HL-60 (cell line): ENCODE measurements around the gene PTP4A2.

Experiments
- DNase-seq, 2 experiments: peaks; one replicate each; pipeline ENCODE4 v3.0.0-alpha.2; 2010 to 2020; ENCODE audit warnings: low read depth in 1 of 2, low spot score in 1 of 2
- H3K27ac ChIP-seq: fragments of 250-450 bp; sonication (Bioruptor Pico); replicated peaks from 2 replicates; pipeline ENCODE4 v1.5.1; 2020; ENCODE audit warnings: mild to moderate bottlenecking, moderate library complexity
- H3K27me3 ChIP-seq: fragments of 250-450 bp; sonication (Bioruptor Pico); 2 replicates; pipeline ENCODE4 v1.5.1; 2021; ENCODE audit warnings: mild to moderate bottlenecking, moderate library complexity; ENCODE audit not compliant: insufficient read depth, poor library complexity, severe bottlenecking
- H3K4me3 ChIP-seq: replicated peaks from 2 replicates; pipeline ENCODE4 v1.5.1; 2011; ENCODE audit warnings: mild to moderate bottlenecking, control low read depth, low read length; ENCODE audit not compliant: insufficient read depth
- CTCF ChIP-seq: IDR thresholded peaks from one replicate; pipeline ENCODE4 v1.5.1; 2011; ENCODE audit warnings: low read length, control low read depth, inconsistent platforms; ENCODE audit not compliant: insufficient read depth
- GABPA ChIP-seq: IDR thresholded peaks from 2 replicates; pipeline ENCODE4 v1.6.1; 2012; ENCODE audit warnings: low read depth
- POLR2AphosphoS5 ChIP-seq: IDR thresholded peaks from 2 replicates; pipeline ENCODE4 v1.6.1; 2012; ENCODE audit warnings: low read depth
- REST ChIP-seq: IDR thresholded peaks from 2 replicates; pipeline ENCODE4 v1.6.1; 2012; ENCODE audit warnings: low read depth; ENCODE audit not compliant: insufficient replicate concordance
- SPI1 ChIP-seq: IDR thresholded peaks from 2 replicates; pipeline ENCODE4 v1.6.1; 2012; ENCODE audit warnings: low read depth, mild to moderate bottlenecking, borderline replicate concordance

Gene PTP4A2

GRCh38 chr1:31957701-31958674 lies 19.8 kb upstream of the PTP4A2 start:
- Histone ChIP-seq H3K27ac (peak overlapping the region; percentile 82), H3K27me3 (no peaks in the 10 kb centered on the region), H3K4me3 (no peak overlapping the region)
- peak; percentile 95 to 96 for DNase-seq
- no peak for TF ChIP-seq GABPA
- peak; percentile 71 for TF ChIP-seq POLR2AphosphoS5
- TF ChIP-seq SPI1, result peak; percentile 64; the same call in 1 of the 2 replicates

DNA sequence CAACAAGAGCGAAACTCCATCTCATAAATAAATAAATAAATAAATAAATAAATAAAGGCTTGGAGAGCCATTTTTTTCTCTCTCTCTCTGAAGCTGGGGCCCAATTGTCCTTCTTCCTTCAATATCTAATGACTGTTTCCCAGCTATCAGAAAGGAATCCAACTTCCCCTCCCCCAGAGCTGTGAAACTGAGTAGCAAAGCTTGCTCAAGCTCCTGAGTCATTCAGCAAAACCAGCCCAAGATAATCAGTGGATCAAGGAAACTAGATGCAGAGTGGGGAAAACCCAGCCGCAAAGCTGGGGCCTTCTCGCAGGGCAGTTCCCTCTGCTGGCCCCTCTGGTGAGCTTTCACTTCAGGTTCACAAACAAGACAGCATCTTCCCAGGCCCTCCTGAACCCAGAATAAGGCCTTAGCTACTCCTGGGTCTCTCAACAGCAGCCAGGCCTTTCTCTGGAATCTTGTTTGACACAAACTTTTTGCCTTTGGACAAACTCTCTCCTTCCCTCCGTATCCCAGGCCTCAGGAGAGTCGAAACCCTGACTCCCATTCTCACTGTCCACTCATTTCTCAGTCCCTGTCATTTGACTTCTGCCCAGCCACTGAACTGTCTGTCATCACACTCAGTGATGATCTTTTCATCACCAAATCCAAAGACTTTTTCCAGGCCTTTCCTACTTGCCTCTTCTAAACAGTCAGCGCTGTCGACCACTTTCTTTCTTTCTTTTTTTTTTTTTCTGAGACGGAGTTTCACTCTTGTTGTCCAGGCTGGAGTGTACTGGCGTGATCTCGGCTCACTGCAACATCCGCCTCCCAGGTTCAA lies 18.0 kb upstream of the PTP4A2 start:
- no peak overlapping the region for H3K4me3 ChIP-seq
- DNase-seq, result peak; percentile 93 to 96
- peak overlapping the region; percentile 82 for H3K27ac ChIP-seq

DNA sequence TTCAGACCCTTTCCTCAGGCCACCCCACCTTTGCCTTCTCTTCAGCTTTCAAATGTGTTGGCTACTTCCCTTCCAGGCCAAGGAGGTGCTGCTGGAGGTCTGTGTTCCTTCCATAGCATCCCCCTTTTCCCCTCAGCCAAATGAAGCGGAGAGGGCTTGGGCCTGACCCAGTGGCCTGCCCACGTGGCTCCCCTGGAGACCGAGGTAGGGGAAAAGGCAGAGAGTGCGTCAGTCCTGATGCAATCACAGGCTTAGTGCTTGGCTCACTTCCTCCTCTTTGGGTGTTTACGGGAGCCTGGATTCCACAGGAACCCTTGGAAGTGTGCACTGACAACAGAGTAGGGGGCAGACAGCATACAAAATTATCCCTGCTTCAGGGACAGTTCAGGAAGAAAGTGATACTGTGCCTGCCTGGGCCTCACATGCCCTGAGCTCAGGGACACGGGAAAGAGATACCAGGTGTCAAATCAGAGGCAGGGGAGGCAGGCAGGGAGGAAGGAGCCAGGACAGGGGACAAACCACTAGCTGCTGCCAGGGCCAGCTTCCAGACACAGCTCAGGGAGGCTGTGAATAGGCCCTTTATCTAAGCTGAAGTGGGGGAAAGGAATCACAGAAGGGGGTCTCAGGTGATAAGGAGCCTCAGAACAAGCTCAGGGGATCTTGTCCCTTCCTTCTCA lies 16.6 kb upstream of the PTP4A2 start:
- TF ChIP-seq CTCF, result no peak
- TF ChIP-seq REST, result no peak
- peak; percentile 75 for TF ChIP-seq POLR2AphosphoS5
- TF ChIP-seq GABPA, result no peak
- TF ChIP-seq SPI1, result peak; percentile 88
- peak; percentile 89 to 90 for DNase-seq
- Histone ChIP-seq H3K27me3 (no peaks in the 10 kb centered on the region), H3K4me3 (no peak overlapping the region), H3K27ac (peak overlapping the region; percentile 82)

More for the DNA sequence above, 18.0 kb upstream of the PTP4A2 start:
- no peaks in the 10 kb centered on the region for H3K27me3 ChIP-seq
- TF ChIP-seq POLR2AphosphoS5 (peak; percentile 31; the same call in 1 of the 2 replicates), REST (no peak), CTCF (peak; percentile 29), GABPA (no peak), SPI1 (peak; percentile 63; the same call in 1 of the 2 replicates)
